NCI-H2227 treated with DMSO at 0.1 percent for 48 hours (cell line): ENCODE results near the gene MOV10L1.
"Not testable (repeated sequence)": the region's sequence is repeated elsewhere in the genome, so short reads cannot be mapped to it uniquely, and the experiment has no call there.

Source experiments
- DNase-seq: peaks from one replicate; lab custom pipeline; 2025; lab: John Stamatoyannopoulos, UW

Gene MOV10L1

GRCh38 chr22:50078246-50078645 lies 11.6 kb upstream of the MOV10L1 start:
- no peak for DNase-seq

- DNase-seq, result no peak
These were observed 11.0 kb upstream of the MOV10L1 start for GRCh38 chr22:50078761-50079160.

- no peak for DNase-seq
These were observed 9.7 kb upstream of the MOV10L1 start for GRCh38 chr22:50080077-50080465.

- DNase-seq, result no peak
These were observed 8.2 kb upstream of the MOV10L1 start for GRCh38 chr22:50081426-50082196.

- no peak for DNase-seq
These were observed 7.5 kb upstream of the MOV10L1 start for GRCh38 chr22:50082197-50082715.

- no peak for DNase-seq
These were observed 6.8 kb upstream of the MOV10L1 start for GRCh38 chr22:50082961-50083461.

- no peak for DNase-seq
These were observed 6.2 kb upstream of the MOV10L1 start for GRCh38 chr22:50083462-50084079.

GRCh38 chr22:50084080-50084477 lies 5.7 kb upstream of the MOV10L1 start:
- DNase-seq, result no peak

- no peak for DNase-seq
These were observed 5.2 kb upstream of the MOV10L1 start for GRCh38 chr22:50084614-50085021.

GRCh38 chr22:50085211-50085972 lies 4.4 kb upstream of the MOV10L1 start, which contains the start of gene MLC1:
Gene MLC1, minus strand, starts transcription at chr22:50085426. Its CDS starts 524 bp downstream, at chr22:50084902.
- DNase-seq, result no peak

- no peak for DNase-seq
These were observed 3.3 kb upstream of the MOV10L1 start for GRCh38 chr22:50086526-50086925.

GRCh38 chr22:50086975-50087374 lies 2.8 kb upstream of the MOV10L1 start:
- not testable (repeated sequence) for DNase-seq

- no peak for DNase-seq
These were observed 2.2 kb upstream of the MOV10L1 start for GRCh38 chr22:50087646-50088045.

GRCh38 chr22:50088096-50088495 lies 1.7 kb upstream of the MOV10L1 start:
- no peak for DNase-seq

GRCh38 chr22:50089231-50089630 lies 575 bp upstream of the MOV10L1 start:
- no peak for DNase-seq

GRCh38 chr22:50090412-50090714 lies 557 bp downstream of the MOV10L1 start:
- DNase-seq, result no peak

GRCh38 chr22:50091092-50091768 lies 1.4 kb downstream of the MOV10L1 start:
- DNase-seq, result no peak

- no peak for DNase-seq
These were observed 2.5 kb downstream of the MOV10L1 start for GRCh38 chr22:50092342-50092741.

GRCh38 chr22:50098052-50098451 lies 8.2 kb downstream of the MOV10L1 start:
- no peak for DNase-seq

GRCh38 chr22:50101870-50102565 lies 12.2 kb downstream of the MOV10L1 start:
- DNase-seq, result no peak

- no peak for DNase-seq
These were observed 13.1 kb downstream of the MOV10L1 start for GRCh38 chr22:50102946-50103345.
